Measurements from ENCODE around the gene TTC8.

GRCh38 chr14:88829188-88829587, 4.7 kb downstream of the TTC8 start:
- TF ChIP-seq CTCF (IDR thresholded peaks at IDR 0.05) (no peak), POLR2A (IDR thresholded peaks at IDR 0.05) (no peak), POLR2AphosphoS5 (IDR thresholded peaks at IDR 0.05) (no peak), EP300 (IDR thresholded peaks at IDR 0.05; ENCODE audit: low read depth) (no peak)

All from transverse colon (tissue), 4 donors.